ENCODE measurements around the gene WDR5B. TPM values are rescaled to one million over a fixed set of nuclear protein-coding genes. Genes with fewer than 3 reads are reported as not detected.

Gene WDR5B
- total RNA-seq, 2 donors from 2014 or later, result 3.8 to 6.2 TPM

DNA sequence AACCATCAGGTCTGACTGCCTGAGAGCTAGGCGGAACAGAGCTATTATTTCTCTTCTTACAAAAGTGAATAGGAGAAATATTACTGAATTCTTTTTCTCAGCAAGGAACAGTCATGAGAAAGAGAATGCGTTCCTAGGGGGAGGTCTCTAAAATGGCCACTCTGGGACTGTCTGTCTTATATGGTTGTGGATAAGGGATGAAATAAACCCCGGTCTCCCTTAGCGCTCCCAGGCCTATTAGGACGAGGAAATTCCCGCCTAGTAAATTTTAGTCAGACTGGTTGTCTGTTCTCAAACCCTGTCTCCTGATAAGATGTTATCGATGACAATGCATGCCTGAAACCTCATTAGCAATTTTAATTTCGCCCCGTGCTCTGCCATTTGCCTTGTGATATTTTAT is 20.1 kb upstream of the WDR5B start:
- peaks cover 35% of the 10 kb centered on the region for H3K36me3 ChIP-seq
- H3K4me1 ChIP-seq (ENCODE audit: control insufficient read depth in 1 of 2, low read depth in 2 of 2), result no peaks in the 10 kb centered on the region
- H3K27ac ChIP-seq, result no peak overlapping the region
- ATAC-seq (ENCODE audit: insufficient number of reproducible peaks, low FRiP score, low read depth) (no peak), DNase-seq (ENCODE audit: low spot score) (no peak)
- H3K27me3 ChIP-seq (replicated peaks; ENCODE audit: insufficient read depth), result no peaks in the 10 kb centered on the region
- no peaks in the 10 kb centered on the region for H3K9me3 ChIP-seq
- TF ChIP-seq, protein P1, sequence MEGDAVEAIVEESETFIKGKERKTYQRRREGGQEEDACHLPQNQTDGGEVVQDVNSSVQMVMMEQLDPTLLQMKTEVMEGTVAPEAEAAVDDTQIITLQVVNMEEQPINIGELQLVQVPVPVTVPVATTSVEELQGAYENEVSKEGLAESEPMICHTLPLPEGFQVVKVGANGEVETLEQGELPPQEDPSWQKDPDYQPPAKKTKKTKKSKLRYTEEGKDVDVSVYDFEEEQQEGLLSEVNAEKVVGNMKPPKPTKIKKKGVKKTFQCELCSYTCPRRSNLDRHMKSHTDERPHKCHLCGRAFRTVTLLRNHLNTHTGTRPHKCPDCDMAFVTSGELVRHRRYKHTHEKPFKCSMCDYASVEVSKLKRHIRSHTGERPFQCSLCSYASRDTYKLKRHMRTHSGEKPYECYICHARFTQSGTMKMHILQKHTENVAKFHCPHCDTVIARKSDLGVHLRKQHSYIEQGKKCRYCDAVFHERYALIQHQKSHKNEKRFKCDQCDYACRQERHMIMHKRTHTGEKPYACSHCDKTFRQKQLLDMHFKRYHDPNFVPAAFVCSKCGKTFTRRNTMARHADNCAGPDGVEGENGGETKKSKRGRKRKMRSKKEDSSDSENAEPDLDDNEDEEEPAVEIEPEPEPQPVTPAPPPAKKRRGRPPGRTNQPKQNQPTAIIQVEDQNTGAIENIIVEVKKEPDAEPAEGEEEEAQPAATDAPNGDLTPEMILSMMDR (IDR thresholded peaks at IDR 0.05), result no peak
- H3K4me3 ChIP-seq, result no peak overlapping the region

GRCh38 chr3:122430371-122430770 is 14.5 kb upstream of the WDR5B start:
- H3K4me1 ChIP-seq (ENCODE audit: control insufficient read depth in 1 of 2, low read depth in 2 of 2), result no peaks in the 10 kb centered on the region
- no peaks in the 10 kb centered on the region for H3K9me3 ChIP-seq
- peaks cover 30% of the 10 kb centered on the region for H3K36me3 ChIP-seq
- H3K27ac ChIP-seq, result no peak overlapping the region
- H3K4me3 ChIP-seq, result no peak overlapping the region
- no peaks in the 10 kb centered on the region for H3K27me3 ChIP-seq (replicated peaks; ENCODE audit: insufficient read depth)
- no peak for DNase-seq (ENCODE audit: low spot score)
- ATAC-seq (ENCODE audit: insufficient number of reproducible peaks, low FRiP score, low read depth), result no peak
- TF ChIP-seq, protein P1 (IDR thresholded peaks at IDR 0.05), result no peak

DNA sequence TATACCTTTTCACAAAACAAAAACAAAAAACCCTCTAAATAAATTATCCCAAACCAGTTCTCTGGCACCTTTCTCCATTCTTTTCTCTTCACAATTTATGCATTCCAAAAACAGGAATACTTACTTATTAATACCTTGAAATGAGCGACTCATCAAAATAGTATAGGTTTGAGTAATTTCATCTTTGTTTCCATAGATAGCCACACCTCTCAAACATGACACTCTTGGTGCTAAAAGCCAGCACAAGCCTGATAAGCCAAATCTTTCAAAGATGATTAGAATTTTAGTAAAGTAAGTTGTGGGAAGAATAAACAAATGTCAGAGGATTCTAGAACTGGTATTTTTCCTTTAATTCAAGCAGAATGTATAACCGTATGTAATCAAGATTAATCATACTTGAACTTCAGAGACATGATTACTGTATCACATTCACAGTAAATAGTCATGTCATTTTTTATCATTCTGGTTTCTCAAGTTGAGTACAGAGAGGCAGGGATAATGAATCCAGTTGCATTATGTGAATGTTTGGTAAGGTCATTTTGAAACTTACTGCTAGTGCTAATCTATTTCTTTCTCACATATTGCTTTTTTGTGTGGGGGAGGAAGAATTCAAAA is 12.1 kb upstream of the WDR5B start:
- Histone ChIP-seq H3K9me3 (no peaks in the 10 kb centered on the region), H3K27me3 (replicated peaks; ENCODE audit: insufficient read depth) (no peaks in the 10 kb centered on the region), H3K4me3 (no peak overlapping the region), H3K36me3 (peaks cover 29% of the 10 kb centered on the region), H3K4me1 (ENCODE audit: control insufficient read depth in 1 of 2, low read depth in 2 of 2) (no peaks in the 10 kb centered on the region), H3K27ac (no peak overlapping the region)
- ATAC-seq (ENCODE audit: insufficient number of reproducible peaks, low FRiP score, low read depth) (no peak), DNase-seq (ENCODE audit: low spot score) (no peak)
- TF ChIP-seq, protein P1 (IDR thresholded peaks at IDR 0.05), result no peak

GRCh38 chr3:122421836-122422235 is 6.0 kb upstream of the WDR5B start:
- H3K9me3 ChIP-seq, result no peaks in the 10 kb centered on the region
- H3K27ac ChIP-seq, result no peak overlapping the region
- H3K27me3 ChIP-seq (replicated peaks; ENCODE audit: insufficient read depth), result no peaks in the 10 kb centered on the region

DNA sequence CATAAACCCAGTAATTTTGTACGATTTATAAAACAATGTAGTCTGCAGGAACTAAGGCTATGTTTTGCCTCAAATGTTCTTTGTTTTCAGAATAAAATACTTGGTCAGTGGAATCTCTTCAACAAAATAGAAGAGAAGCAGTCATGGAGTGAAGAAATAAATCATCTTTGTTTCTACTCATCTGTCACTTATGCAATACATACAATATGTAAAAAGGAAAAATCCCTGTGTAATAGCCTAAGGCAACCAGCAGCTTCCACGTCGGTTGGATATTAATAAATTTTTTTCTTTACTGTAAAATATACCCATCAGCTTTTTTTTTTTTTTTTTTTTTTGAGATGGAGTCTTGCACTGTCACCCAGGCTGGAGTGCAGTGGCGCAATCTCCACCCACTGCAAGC is 5.2 kb upstream of the WDR5B start:
- Histone ChIP-seq H3K27ac (no peak overlapping the region), H3K36me3 (peaks cover 13% of the 10 kb centered on the region), H3K27me3 (replicated peaks; ENCODE audit: insufficient read depth) (no peaks in the 10 kb centered on the region), H3K4me3 (no peak overlapping the region), H3K4me1 (ENCODE audit: control insufficient read depth in 1 of 2, low read depth in 2 of 2) (peaks cover 5 to 11% of the 10 kb centered on the region in 2 donors), H3K9me3 (no peaks in the 10 kb centered on the region)
- ATAC-seq (ENCODE audit: insufficient number of reproducible peaks, low FRiP score, low read depth) (no peak), DNase-seq (ENCODE audit: low spot score) (no peak)
- TF ChIP-seq, protein P1 (IDR thresholded peaks at IDR 0.05), result no peak

More at GRCh38 chr3:122421836-122422235, 6.0 kb upstream of the WDR5B start:
- DNase-seq (ENCODE audit: low spot score) (no peak), ATAC-seq (ENCODE audit: insufficient number of reproducible peaks, low FRiP score, low read depth) (no peak)
- TF ChIP-seq, protein P1 (IDR thresholded peaks at IDR 0.05), result no peak
- H3K4me3 ChIP-seq, result no peak overlapping the region
- H3K36me3 ChIP-seq, result peaks cover 16% of the 10 kb centered on the region
- peaks cover 5 to 9% of the 10 kb centered on the region in 2 donors for H3K4me1 ChIP-seq (ENCODE audit: control insufficient read depth in 1 of 2, low read depth in 2 of 2)
